Osteoblast (primary cell): ENCODE results near the gene CSH2. TPM values are rescaled to one million over a fixed set of nuclear protein-coding genes. Genes with fewer than 3 reads are reported as not detected.

Source experiments
- DNase-seq: peaks from one replicate; pipeline ENCODE4 v3.0.0; 2011; ENCODE audit warnings: low spot score, mixed read lengths; ENCODE audit not compliant: insufficient read length; ENCODE audit errors: missing footprints
- H2AFZ ChIP-seq: 2 replicates; pipeline ENCODE4 v1.6.0; 2011; ENCODE audit warnings: mild to moderate bottlenecking, low read length
- H3K27ac ChIP-seq: 2 replicates; pipeline ENCODE4 v1.5.1; 2011; ENCODE audit warnings: mild to moderate bottlenecking, low read depth, low read length, moderate library complexity
- H3K27me3 ChIP-seq: 2 replicates; pipeline ENCODE4 v1.6.0; 2012; ENCODE audit warnings: mild to moderate bottlenecking, control low read depth, inconsistent platforms, low read length, moderate library complexity; ENCODE audit not compliant: insufficient read depth
- H3K36me3 ChIP-seq: 2 replicates; pipeline ENCODE4 v1.5.1; 2011; ENCODE audit warnings: mild to moderate bottlenecking, low read length, control low read depth, moderate library complexity; ENCODE audit not compliant: insufficient read depth
- H3K4me1 ChIP-seq: 2 replicates; pipeline ENCODE4 v1.5.1; 2011; ENCODE audit warnings: mild to moderate bottlenecking, low read length, control low read depth, moderate library complexity; ENCODE audit not compliant: insufficient read depth
- H3K4me2 ChIP-seq: 2 replicates; pipeline ENCODE4 v1.6.0; 2011; ENCODE audit warnings: mild to moderate bottlenecking, low read length; ENCODE audit not compliant: insufficient read depth
- H3K4me3 ChIP-seq: fragments of 200-600 bp; sonication (generic); 3 replicates; pipeline ENCODE4 v1.5.1; 2012; ENCODE audit warnings: mild to moderate bottlenecking, low read length, inconsistent platforms; ENCODE audit not compliant: insufficient read depth
- H3K79me2 ChIP-seq: 2 replicates; pipeline ENCODE4 v1.6.0; 2012; ENCODE audit warnings: mild to moderate bottlenecking, low read length, control low read depth, inconsistent platforms; ENCODE audit not compliant: insufficient read depth
- H3K9me3 ChIP-seq: 2 replicates; pipeline ENCODE4 v1.5.1; 2011; ENCODE audit warnings: low read depth, low read length, control low read depth
- H4K20me1 ChIP-seq: 2 replicates; pipeline ENCODE4 v1.6.0; 2012; ENCODE audit warnings: mild to moderate bottlenecking, low read length, control low read depth; ENCODE audit not compliant: insufficient read depth
- CTCF ChIP-seq: IDR thresholded peaks from 2 replicates; pipeline ENCODE4 v1.5.1; 2011; ENCODE audit warnings: mild to moderate bottlenecking, low read depth, low read length, moderate library complexity; ENCODE audit errors: extremely low read depth
- total RNA-seq: library from RNA; depleted of rRNA; stranded (reverse); fragments of >200 nt; gene quantifications from 2 replicates; pipeline ENCODE4 v1.2.3, GENCODE V29; 2012

CSH2 gene
- total RNA-seq, 1 donor, result not detected

- H2AFZ ChIP-seq, result no peak overlapping the region
- no peaks in the 10 kb centered on the region for H3K36me3 ChIP-seq
- H3K27ac ChIP-seq, result no peak overlapping the region
- no peaks in the 10 kb centered on the region for H3K4me1 ChIP-seq
- DNase-seq, result no peak
- H3K79me2 ChIP-seq, result no peaks in the 10 kb centered on the region
- no peak for TF ChIP-seq CTCF
- H4K20me1 ChIP-seq, result no peaks in the 10 kb centered on the region
- H3K4me2 ChIP-seq, result no peak overlapping the region
- peaks cover 23% of the 10 kb centered on the region for H3K27me3 ChIP-seq
- no peaks in the 10 kb centered on the region for H3K9me3 ChIP-seq
- H3K4me3 ChIP-seq, result no peak overlapping the region
Observed at GRCh38 chr17:63855185-63855584, 18.3 kb downstream of the CSH2 start.

- Histone ChIP-seq H3K4me2 (no peak overlapping the region), H3K4me3 (no peak overlapping the region), H3K4me1 (no peaks in the 10 kb centered on the region), H3K79me2 (no peaks in the 10 kb centered on the region), H2AFZ (no peak overlapping the region), H3K9me3 (no peaks in the 10 kb centered on the region), H3K36me3 (no peaks in the 10 kb centered on the region), H3K27me3 (peaks cover 18% of the 10 kb centered on the region), H4K20me1 (no peaks in the 10 kb centered on the region), H3K27ac (no peak overlapping the region)
- no peak for DNase-seq
- no peak for TF ChIP-seq CTCF
Observed at GRCh38 chr17:63854709-63855108, 18.8 kb downstream of the CSH2 start.

GRCh38 chr17:63853260-63853659 lies 20.2 kb downstream of the CSH2 start:
- Histone ChIP-seq H3K9me3 (no peaks in the 10 kb centered on the region), H3K4me2 (no peak overlapping the region), H4K20me1 (no peaks in the 10 kb centered on the region), H2AFZ (no peak overlapping the region), H3K79me2 (no peaks in the 10 kb centered on the region), H3K4me3 (no peak overlapping the region), H3K36me3 (no peaks in the 10 kb centered on the region), H3K4me1 (no peaks in the 10 kb centered on the region), H3K27me3 (peaks cover 11% of the 10 kb centered on the region), H3K27ac (no peak overlapping the region)
- TF ChIP-seq CTCF, result no peak
- no peak for DNase-seq

- Histone ChIP-seq H3K4me1 (no peaks in the 10 kb centered on the region), H3K4me2 (no peak overlapping the region), H2AFZ (no peak overlapping the region), H3K36me3 (no peaks in the 10 kb centered on the region), H3K4me3 (no peak overlapping the region), H3K79me2 (no peaks in the 10 kb centered on the region), H3K27ac (no peak overlapping the region), H3K27me3 (peaks cover 11% of the 10 kb centered on the region), H4K20me1 (no peaks in the 10 kb centered on the region), H3K9me3 (no peaks in the 10 kb centered on the region)
- no peak for TF ChIP-seq CTCF
- DNase-seq, result no peak
Observed at GRCh38 chr17:63850401-63850800, 23.1 kb downstream of the CSH2 start.
